ENCODE results near the gene MS4A12.
"Not testable (repeated sequence)": the region's sequence is repeated elsewhere in the genome, so short reads cannot be mapped to it uniquely, and the experiment has no call there.

Gene MS4A12

DNA sequence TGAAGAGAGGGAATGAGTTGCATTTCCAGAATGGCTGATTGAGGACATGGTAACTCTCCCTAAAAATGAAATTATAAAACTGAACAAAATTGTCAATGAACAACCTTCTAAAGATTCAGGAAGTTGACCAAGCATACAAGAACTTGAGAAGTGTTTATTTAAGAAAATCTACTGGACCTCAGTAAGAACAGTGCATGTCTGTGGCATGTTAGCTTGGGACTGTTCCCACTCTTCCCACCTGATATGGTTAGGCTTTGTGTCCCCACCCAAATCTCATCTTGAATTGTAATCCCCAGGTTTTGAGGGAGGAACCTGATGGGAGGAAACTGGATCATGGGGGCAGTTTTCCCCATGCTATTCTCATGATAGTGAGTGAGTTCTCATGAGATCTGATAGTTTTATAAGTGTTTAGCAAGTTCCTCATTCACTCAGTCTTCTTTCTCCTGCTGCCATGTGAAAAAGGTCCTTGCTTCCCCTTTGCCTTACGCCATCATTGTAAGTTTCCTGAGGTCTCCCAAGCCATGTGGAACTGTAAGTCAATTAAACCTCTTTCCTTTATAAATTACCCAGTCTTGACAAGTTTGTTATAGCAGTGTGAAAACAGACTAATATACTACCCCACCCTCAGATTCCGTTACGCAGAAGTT, 38.0 kb downstream of the MS4A12 start:
- no peak for DNase-seq (ENCODE audit: low read depth)
- H3K4me3 ChIP-seq (ENCODE audit: control insufficient read depth, low read depth, low read length): no peak overlapping the region
- TF ChIP-seq, protein P1, sequence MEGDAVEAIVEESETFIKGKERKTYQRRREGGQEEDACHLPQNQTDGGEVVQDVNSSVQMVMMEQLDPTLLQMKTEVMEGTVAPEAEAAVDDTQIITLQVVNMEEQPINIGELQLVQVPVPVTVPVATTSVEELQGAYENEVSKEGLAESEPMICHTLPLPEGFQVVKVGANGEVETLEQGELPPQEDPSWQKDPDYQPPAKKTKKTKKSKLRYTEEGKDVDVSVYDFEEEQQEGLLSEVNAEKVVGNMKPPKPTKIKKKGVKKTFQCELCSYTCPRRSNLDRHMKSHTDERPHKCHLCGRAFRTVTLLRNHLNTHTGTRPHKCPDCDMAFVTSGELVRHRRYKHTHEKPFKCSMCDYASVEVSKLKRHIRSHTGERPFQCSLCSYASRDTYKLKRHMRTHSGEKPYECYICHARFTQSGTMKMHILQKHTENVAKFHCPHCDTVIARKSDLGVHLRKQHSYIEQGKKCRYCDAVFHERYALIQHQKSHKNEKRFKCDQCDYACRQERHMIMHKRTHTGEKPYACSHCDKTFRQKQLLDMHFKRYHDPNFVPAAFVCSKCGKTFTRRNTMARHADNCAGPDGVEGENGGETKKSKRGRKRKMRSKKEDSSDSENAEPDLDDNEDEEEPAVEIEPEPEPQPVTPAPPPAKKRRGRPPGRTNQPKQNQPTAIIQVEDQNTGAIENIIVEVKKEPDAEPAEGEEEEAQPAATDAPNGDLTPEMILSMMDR (IDR thresholded peaks at IDR 0.05; ENCODE audit: control insufficient read depth, insufficient read depth, low read depth, low read length, missing control alignments): no peak

DNA sequence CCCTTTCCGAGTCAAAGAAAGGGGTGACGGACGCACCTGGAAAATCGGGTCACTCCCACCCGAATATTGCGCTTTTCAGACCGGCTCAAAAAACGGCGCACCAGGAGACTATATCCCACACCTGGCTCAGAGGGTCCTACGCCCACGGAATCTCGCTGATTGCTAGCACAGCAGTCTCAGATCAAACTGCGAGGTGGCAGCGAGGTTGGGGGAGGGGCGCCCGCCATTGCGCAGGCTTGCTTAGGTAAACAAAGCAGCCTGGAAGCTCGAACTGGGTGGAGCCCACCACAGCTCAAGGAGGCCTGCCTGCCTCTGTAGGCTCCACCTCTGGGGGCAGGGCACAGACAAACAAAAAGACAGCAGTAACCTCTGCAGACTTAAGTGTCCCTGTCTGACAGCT, 39.8 kb downstream of the MS4A12 start:
- not testable (repeated sequence) for DNase-seq (ENCODE audit: low read depth); H3K4me3 ChIP-seq (ENCODE audit: control insufficient read depth, low read depth, low read length)

DNA sequence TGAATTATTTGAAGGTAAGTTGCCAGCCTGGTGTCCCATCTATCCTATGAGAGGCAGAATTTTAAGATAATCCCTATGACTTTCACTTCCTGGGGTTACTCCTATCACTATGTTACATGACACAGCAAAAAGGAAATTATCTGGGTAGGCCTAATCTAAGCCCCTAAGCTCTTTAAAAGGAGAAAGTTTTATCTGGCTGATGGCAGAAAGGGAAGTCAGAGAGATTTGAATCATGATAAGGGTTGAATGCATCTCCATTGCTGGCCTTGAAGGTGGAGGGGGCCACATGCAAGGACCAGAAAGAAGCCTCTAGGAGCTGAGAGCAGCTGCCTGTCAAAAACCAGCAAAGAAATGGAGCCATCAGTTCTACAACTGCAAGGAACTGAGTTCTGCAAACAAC, 46.0 kb downstream of the MS4A12 start:
- not testable (repeated sequence) for DNase-seq (ENCODE audit: low read depth); H3K4me3 ChIP-seq (ENCODE audit: control insufficient read depth, low read depth, low read length)

DNA sequence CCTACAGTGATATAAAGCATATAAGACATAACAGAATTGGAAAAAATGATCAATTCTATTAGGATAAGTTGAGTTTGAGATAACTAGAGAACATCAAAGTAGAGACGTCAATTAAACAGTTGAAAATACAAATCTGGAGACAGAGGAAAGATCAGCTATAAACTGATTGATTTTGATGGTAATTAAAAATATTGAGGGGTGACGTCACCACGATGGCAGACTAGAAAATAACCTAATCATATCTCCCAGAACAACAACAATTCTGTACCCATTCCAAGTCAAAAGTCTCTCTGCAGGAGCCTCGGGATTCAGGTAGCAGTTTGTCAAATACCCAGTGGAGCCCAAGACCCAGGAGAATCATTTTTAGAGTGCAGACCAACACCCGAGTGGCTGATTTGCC, 51.5 kb downstream of the MS4A12 start:
- TF ChIP-seq, protein P1 (IDR thresholded peaks at IDR 0.05; ENCODE audit: control insufficient read depth, insufficient read depth, low read depth, low read length, missing control alignments): no peak
- DNase-seq (ENCODE audit: low read depth): no peak
- no peak overlapping the region for H3K4me3 ChIP-seq (ENCODE audit: control insufficient read depth, low read depth, low read length)

Measured in AG09309 (cell line).